ENCODE data around the gene ANAPC5. TPM values are rescaled to one million over a fixed set of nuclear protein-coding genes. Genes with fewer than 3 reads are reported as not detected.

Gene ANAPC5
- total RNA-seq, 1 experiment from 2014 or later: 101 TPM

GRCh38 chr12:121274036-121274763 lies 78.0 kb downstream of the ANAPC5 start:
- H4K5ac ChIP-seq (ENCODE audit: insufficient read length, low read depth, low read length): no peak overlapping the region
- no peak overlapping the region for H3K27ac ChIP-seq (ENCODE audit: insufficient read length, low read depth, low read length)
- H3K9me3 ChIP-seq (ENCODE audit: control insufficient read depth, low read depth, low read length): no peaks in the 10 kb centered on the region
- H3K27me3 Mint-ChIP-seq (ENCODE audit: low read depth): no peaks in the 10 kb centered on the region
- H3K36me3 Mint-ChIP-seq (ENCODE audit: insufficient read depth in 1 of 3, low read depth in 3 of 3): peaks cover 22 to 45% (median 35%) of the 10 kb centered on the region in 3 experiments; a peak in 6 of 7 replicates
- no peaks in the 10 kb centered on the region for H3K23me2 ChIP-seq (ENCODE audit: insufficient read length, low read depth, low read length, poor library complexity, severe bottlenecking)
- H3K27me3 ChIP-seq (ENCODE audit: insufficient read depth, low read length): no peaks in the 10 kb centered on the region
- H3K14ac ChIP-seq (ENCODE audit: insufficient read depth, low read length): no peak overlapping the region
- H3K4me1 Mint-ChIP-seq: peaks cover 0 to 8% of the 10 kb centered on the region in 2 experiments; a peak in 3 of 4 replicates
- no peak overlapping the region for H2BK20ac ChIP-seq (ENCODE audit: low read depth, low read length, poor library complexity, severe bottlenecking)
- H4K91ac ChIP-seq (ENCODE audit: insufficient read length, low read depth, low read length): no peak overlapping the region
- H3K56ac ChIP-seq (ENCODE audit: insufficient read length, low read depth, low read length): no peak overlapping the region
- no peaks in the 10 kb centered on the region for H4K20me1 ChIP-seq (ENCODE audit: control insufficient read depth, insufficient read depth, insufficient read length)
- no peak for TF ChIP-seq CTCF (conservative IDR thresholded peaks at IDR 0.05)
- no peak overlapping the region for H2BK12ac ChIP-seq (ENCODE audit: insufficient read length, low read depth, low read length)
- no peak overlapping the region for H2AFZ ChIP-seq (ENCODE audit: low read length)
- no peak overlapping the region for H3K4ac ChIP-seq (ENCODE audit: low read depth, low read length)
- H3K23ac ChIP-seq (ENCODE audit: insufficient read length, low read depth, low read length): no peak overlapping the region
- no peak overlapping the region for H3K4me2 ChIP-seq (ENCODE audit: insufficient read depth, insufficient read length, low read length)
- H3K27ac Mint-ChIP-seq: no peak overlapping the region
- H2AK5ac ChIP-seq (ENCODE audit: insufficient read length, low read length): no peak overlapping the region
- H3K4me3 Mint-ChIP-seq: no peak overlapping the region
- H3K9me3 Mint-ChIP-seq: no peaks in the 10 kb centered on the region
- no peaks in the 10 kb centered on the region for H3K79me1 ChIP-seq (ENCODE audit: insufficient read depth, low read depth, low read length, poor library complexity, severe bottlenecking)
- no peak overlapping the region for H3K9ac ChIP-seq (ENCODE audit: extremely low read depth, insufficient read length, low read length)
- no peaks in the 10 kb centered on the region for H3K4me1 ChIP-seq (ENCODE audit: insufficient read depth, low read length)
- H2BK5ac ChIP-seq (ENCODE audit: insufficient read length, low read length): no peak overlapping the region
- H4K8ac ChIP-seq (replicated peaks; ENCODE audit: insufficient read length, low read depth, low read length): no peak overlapping the region
- no peak overlapping the region for H2BK120ac ChIP-seq (ENCODE audit: low read depth, low read length, poor library complexity, severe bottlenecking)
- no peak overlapping the region for H3K18ac ChIP-seq (ENCODE audit: insufficient read length, low read depth, low read length)
- no peak overlapping the region for H2BK15ac ChIP-seq (ENCODE audit: low read depth, low read length)
- no peak overlapping the region for H3T11ph ChIP-seq (ENCODE audit: low read length)
- no CpG with 5 or more reads among the region's 35 CpGs for WGBS (ENCODE audit: extremely low coverage, insufficient read length, low lambda C conversion rate)
- H3K79me2 ChIP-seq (ENCODE audit: insufficient read depth, low read length): no peaks in the 10 kb centered on the region
- DNase-seq: no peak
